Fibroblast of villous mesenchyme (primary cell): ENCODE data around the gene INPP1. TPM values are rescaled to one million over a fixed set of nuclear protein-coding genes. Genes with fewer than 3 reads are reported as not detected.

Experiments used
- DNase-seq: peaks from one replicate; pipeline ENCODE4 v3.0.0-alpha.2; 2010; ENCODE audit warnings: low read depth
- H3K4me3 ChIP-seq: 2 replicates; pipeline ENCODE4 v1.5.1; 2011; ENCODE audit warnings: low read depth, mild to moderate bottlenecking, low read length
- CTCF ChIP-seq: IDR thresholded peaks from 2 replicates; pipeline ENCODE4 v1.5.1; 2012; ENCODE audit warnings: low read depth, mild to moderate bottlenecking, low read length; ENCODE audit not compliant: insufficient read depth
- total RNA-seq: library from RNA; depleted of rRNA; stranded (reverse); fragments of >200 nt; gene quantifications from 2 replicates; pipeline ENCODE4 v1.2.3, GENCODE V29; 2012

The INPP1 gene
- total RNA-seq, 1 donor: 14.2 TPM

- no peak for TF ChIP-seq CTCF
- DNase-seq: no peak
- no peak overlapping the region for H3K4me3 ChIP-seq
Measured at GRCh38 chr2:190360965-190361364, 17.6 kb downstream of the INPP1 start.

GRCh38 chr2:190361572-190361971 is 18.2 kb downstream of the INPP1 start:
- DNase-seq: no peak
- no peak for TF ChIP-seq CTCF
- H3K4me3 ChIP-seq: no peak overlapping the region

- no peak for TF ChIP-seq CTCF
- no peak overlapping the region for H3K4me3 ChIP-seq
- no peak for DNase-seq
Measured at GRCh38 chr2:190362894-190363293, 19.5 kb downstream of the INPP1 start.

GRCh38 chr2:190365499-190366204 is 22.3 kb downstream of the INPP1 start:
- H3K4me3 ChIP-seq: no peak overlapping the region
- no peak for DNase-seq
- no peak for TF ChIP-seq CTCF

- no peak for DNase-seq
- no peak for TF ChIP-seq CTCF
- no peak overlapping the region for H3K4me3 ChIP-seq
Measured at GRCh38 chr2:190366248-190366753, 22.9 kb downstream of the INPP1 start.

GRCh38 chr2:190367091-190367490 is 23.7 kb downstream of the INPP1 start:
- no peak overlapping the region for H3K4me3 ChIP-seq
- no peak for TF ChIP-seq CTCF
- DNase-seq: no peak

GRCh38 chr2:190369635-190370034 is 26.2 kb downstream of the INPP1 start:
- TF ChIP-seq CTCF: no peak
- no peak overlapping the region for H3K4me3 ChIP-seq
- DNase-seq: no peak
